HL-60 (cell line): ENCODE results near the gene HSD3B2.

Source experiments
- CTCF ChIP-seq: IDR thresholded peaks from one replicate; pipeline ENCODE4 v1.5.1; 2011; ENCODE audit warnings: low read length, control low read depth, inconsistent platforms; ENCODE audit not compliant: insufficient read depth
- GABPA ChIP-seq: IDR thresholded peaks from 2 replicates; pipeline ENCODE4 v1.6.1; 2012; ENCODE audit warnings: low read depth
- POLR2AphosphoS5 ChIP-seq: IDR thresholded peaks from 2 replicates; pipeline ENCODE4 v1.6.1; 2012; ENCODE audit warnings: low read depth
- SPI1 ChIP-seq: IDR thresholded peaks from 2 replicates; pipeline ENCODE4 v1.6.1; 2012; ENCODE audit warnings: low read depth, mild to moderate bottlenecking, borderline replicate concordance

- TF ChIP-seq CTCF = no peak
- no peak for TF ChIP-seq GABPA
- TF ChIP-seq POLR2AphosphoS5 = no peak
- no peak for TF ChIP-seq SPI1
Observed at GRCh38 chr1:119387858-119388257, 27.1 kb upstream of the HSD3B2 start.
